H9 (cell line): Measurements from ENCODE around the gene MMD2. TPM values are rescaled to one million over a fixed set of nuclear protein-coding genes. Genes with fewer than 3 reads are reported as not detected.
A peak's percentile ranks its signal among the peaks of the same experiment; 100 is the strongest.

Experiments
- DNase-seq: peaks from one replicate; pipeline ENCODE4 v3.0.0-alpha.2; 2017
- H2AFZ ChIP-seq: one replicate; pipeline ENCODE4 v1.6.1; 2013; ENCODE audit warnings: mild to moderate bottlenecking, low read length, control low read depth, moderate library complexity
- H2AK5ac ChIP-seq: 2 replicates; pipeline ENCODE4 v1.6.1; 2013; ENCODE audit warnings: low read length, control low read depth, mixed read lengths; ENCODE audit not compliant: insufficient read length
- H2BK120ac ChIP-seq: one replicate; pipeline ENCODE4 v1.6.1; 2013; ENCODE audit warnings: low read depth, mild to moderate bottlenecking, low read length, control low read depth, inconsistent platforms; ENCODE audit not compliant: poor library complexity, severe bottlenecking
- H2BK12ac ChIP-seq: 2 replicates; pipeline ENCODE4 v1.6.1; 2013; ENCODE audit warnings: low read length, control low read depth, mixed read lengths, low read depth; ENCODE audit not compliant: insufficient read length
- H2BK15ac ChIP-seq: 2 replicates; pipeline ENCODE4 v1.6.1; 2013; ENCODE audit warnings: low read depth, low read length, control low read depth
- H2BK20ac ChIP-seq: one replicate; pipeline ENCODE4 v1.6.1; 2013; ENCODE audit warnings: low read depth, mild to moderate bottlenecking, low read length, control low read depth, inconsistent platforms; ENCODE audit not compliant: poor library complexity, severe bottlenecking
- H2BK5ac ChIP-seq: 2 replicates; pipeline ENCODE4 v1.6.1; 2013; ENCODE audit warnings: low read length, control low read depth, mixed read lengths; ENCODE audit not compliant: insufficient read length
- H3K14ac ChIP-seq: 2 replicates; pipeline ENCODE4 v1.6.1; 2013; ENCODE audit warnings: low read length, control low read depth; ENCODE audit not compliant: insufficient read depth
- H3K18ac ChIP-seq: 2 replicates; pipeline ENCODE4 v1.6.1; 2013; ENCODE audit warnings: low read depth, mild to moderate bottlenecking, mixed read lengths, low read length, control low read depth; ENCODE audit not compliant: insufficient read length
- H3K23ac ChIP-seq: 2 replicates; pipeline ENCODE4 v1.6.1; 2013; ENCODE audit warnings: low read length, control low read depth, mixed read lengths, low read depth; ENCODE audit not compliant: insufficient read length
- H3K23me2 ChIP-seq: 2 replicates; pipeline ENCODE4 v1.6.1; 2013; ENCODE audit warnings: low read depth, mild to moderate bottlenecking, mixed read lengths, low read length, control low read depth; ENCODE audit not compliant: insufficient read length, poor library complexity, severe bottlenecking
- H3K27ac ChIP-seq: 2 replicates; pipeline ENCODE4 v1.5.1; 2013; ENCODE audit warnings: low read length, control low read depth, mixed read lengths, low read depth; ENCODE audit not compliant: insufficient read length
- H3K27me3 ChIP-seq: 2 replicates; pipeline ENCODE4 v1.6.1; 2013; ENCODE audit warnings: low read length, control low read depth, inconsistent platforms; ENCODE audit not compliant: insufficient read depth
- H3K4ac ChIP-seq: 2 replicates; pipeline ENCODE4 v1.6.1; 2013; ENCODE audit warnings: low read depth, mild to moderate bottlenecking, control low read depth, inconsistent platforms, low read length, moderate library complexity
- H3K4me1 ChIP-seq: 2 replicates; pipeline ENCODE4 v1.6.1; 2013; ENCODE audit warnings: low read length, control low read depth, inconsistent platforms; ENCODE audit not compliant: insufficient read depth
- H3K4me2 ChIP-seq: 2 replicates; pipeline ENCODE4 v1.6.1; 2013; ENCODE audit warnings: low read length, control low read depth, mixed read lengths; ENCODE audit not compliant: insufficient read length, insufficient read depth
- H3K56ac ChIP-seq: 2 replicates; pipeline ENCODE4 v1.6.1; 2013; ENCODE audit warnings: low read depth, mild to moderate bottlenecking, mixed read lengths, low read length, control low read depth; ENCODE audit not compliant: insufficient read length
- H3K79me1 ChIP-seq: 2 replicates; pipeline ENCODE4 v1.6.1; 2013; ENCODE audit warnings: low read depth, mild to moderate bottlenecking, moderate library complexity, low read length, control low read depth, inconsistent platforms; ENCODE audit not compliant: insufficient read depth, poor library complexity, severe bottlenecking
- H3K79me2 ChIP-seq: 2 replicates; pipeline ENCODE4 v1.6.1; 2013; ENCODE audit warnings: low read length, control low read depth, inconsistent platforms; ENCODE audit not compliant: insufficient read depth
- H3K9ac ChIP-seq: 2 replicates; pipeline ENCODE4 v1.6.1; 2013; ENCODE audit warnings: low read length, control low read depth, mixed read lengths; ENCODE audit not compliant: insufficient read length; ENCODE audit errors: extremely low read depth
- H3K9me3 ChIP-seq: one replicate; pipeline ENCODE4 v1.6.1; 2013; ENCODE audit warnings: low read depth, low read length, inconsistent platforms; ENCODE audit not compliant: control insufficient read depth
- H3T11ph ChIP-seq: one replicate; pipeline ENCODE4 v1.6.1; 2013; ENCODE audit warnings: mild to moderate bottlenecking, low read length, control low read depth, inconsistent platforms
- H4K20me1 ChIP-seq: one replicate; pipeline ENCODE4 v1.6.1; 2013; ENCODE audit not compliant: control insufficient read depth, insufficient read length, insufficient read depth
- H4K5ac ChIP-seq: 2 replicates; pipeline ENCODE4 v1.6.1; 2013; ENCODE audit warnings: low read depth, mild to moderate bottlenecking, mixed read lengths, low read length, control low read depth; ENCODE audit not compliant: insufficient read length
- H4K8ac ChIP-seq: replicated peaks from 2 replicates; pipeline ENCODE4 v1.6.1; 2013; ENCODE audit warnings: low read length, control low read depth, mixed read lengths, low read depth; ENCODE audit not compliant: insufficient read length
- H4K91ac ChIP-seq: 2 replicates; pipeline ENCODE4 v1.6.1; 2013; ENCODE audit warnings: low read depth, mild to moderate bottlenecking, moderate library complexity, mixed read lengths, low read length, control low read depth; ENCODE audit not compliant: insufficient read length
- H3K27ac Mint-ChIP-seq, 3 experiments: 2 replicates in 2 of 3; 3 replicates in 1 of 3; pipeline ENCODE4 v1.8.0; 2020 to 2021; ENCODE audit warnings: mixed read lengths in 3 of 3, mild to moderate bottlenecking in 1 of 3, moderate library complexity in 1 of 3
- H3K27me3 Mint-ChIP-seq: 2 replicates; pipeline ENCODE4 v1.8.0; 2021; ENCODE audit warnings: low read depth, mild to moderate bottlenecking, moderate library complexity, mixed read lengths
- H3K36me3 Mint-ChIP-seq, 3 experiments: 2 replicates in 2 of 3; 3 replicates in 1 of 3; pipeline ENCODE4 v1.8.0; 2020 to 2021; ENCODE audit warnings: low read depth in 3 of 3, mixed read lengths in 3 of 3; ENCODE audit not compliant: insufficient read depth in 1 of 3
- H3K4me1 Mint-ChIP-seq, 2 experiments: 2 replicates each; pipeline ENCODE4 v1.8.0; 2020; ENCODE audit warnings: mixed read lengths in 2 of 2
- H3K4me3 Mint-ChIP-seq, 2 experiments: 2 replicates in 1 of 2; 3 replicates in 1 of 2; pipeline ENCODE4 v1.8.0; 2020 to 2021; ENCODE audit warnings: mild to moderate bottlenecking in 2 of 2, mixed read lengths in 2 of 2, moderate library complexity in 1 of 2
- H3K9me3 Mint-ChIP-seq, 2 experiments: 2 replicates in 1 of 2; 3 replicates in 1 of 2; pipeline ENCODE4 v1.8.0; 2020; ENCODE audit warnings: mild to moderate bottlenecking in 2 of 2, mixed read lengths in 2 of 2, moderate library complexity in 1 of 2
- CTCF ChIP-seq: fragments of 200-600 bp; sonication (generic); conservative IDR thresholded peaks from 3 replicates; pipeline ENCODE4 v1.8.0; 2021; ENCODE audit warnings: antibody characterized with exemption, mild to moderate bottlenecking
- WGBS: extraction: QIAGEN DNeasy Blood & Tissue Kit; methylation state at CpG from one replicate; pipeline ENCODE4 v1.1.7; 2013; ENCODE audit warnings: missing lambda C conversion rate, low lambda C conversion rate, mixed read lengths; ENCODE audit not compliant: insufficient read length; ENCODE audit errors: extremely low coverage; 5-methylcytosine and 5-hydroxymethylcytosine counted together
- long read RNA-seq: library from polyadenylated mRNA; unstranded; transcript quantifications from one replicate; pipeline ENCODE4 v2.0.0, GENCODE V29; 2020
- total RNA-seq: library from RNA; stranded (reverse); gene quantifications from 2 replicates; pipeline ENCODE4 v1.2.1, GENCODE V29; 2021

The MMD2 gene
- 0.11 and 0.20 TPM in 2 replicates for total RNA-seq
- long read RNA-seq, result 0 reads

DNA sequence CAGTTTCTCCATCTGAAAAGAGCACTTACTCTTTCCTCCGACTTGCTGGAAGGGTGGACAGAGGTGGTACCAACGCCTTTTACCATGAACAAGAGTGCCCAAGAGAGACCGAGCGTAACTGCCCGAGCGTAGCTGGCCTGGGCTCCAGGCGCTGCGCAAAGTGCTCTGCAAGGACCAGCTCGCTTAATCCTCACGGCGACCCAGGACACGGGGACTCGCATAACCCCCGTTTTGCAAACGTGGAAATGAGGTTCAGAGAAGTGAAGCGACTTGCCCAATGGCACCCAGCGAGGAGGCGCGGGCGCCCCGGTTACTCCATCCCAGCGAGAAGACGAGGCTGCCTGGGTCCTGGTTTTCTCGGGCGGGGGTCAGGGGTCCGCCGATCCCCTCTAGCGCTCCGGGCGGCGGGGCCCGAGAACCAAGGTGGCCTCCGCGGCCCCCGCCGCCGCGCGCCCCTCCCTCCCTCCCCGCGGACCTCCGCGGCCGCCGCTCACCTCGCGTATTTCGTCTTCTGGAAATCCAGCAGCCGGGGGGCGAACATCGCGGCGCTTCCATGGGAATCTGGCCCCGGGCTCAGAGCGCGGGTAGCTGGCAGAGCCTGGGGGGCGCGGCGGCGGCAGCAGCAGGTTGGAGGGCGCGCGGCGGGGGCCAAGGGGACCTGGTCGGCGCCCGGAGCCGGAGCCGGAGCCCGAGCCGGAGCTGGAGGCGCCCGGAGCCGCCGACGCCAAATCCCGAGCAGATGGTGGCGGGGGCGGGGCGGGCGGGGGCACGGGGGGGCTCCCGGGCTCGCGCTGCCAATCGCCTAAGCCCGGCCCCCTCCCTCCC lies at the start of gene MMD2:
Gene MMD2, minus strand, starts transcription at position 711 of the 825 bp plus-strand sequence. Its CDS starts 170 bp downstream, at position 541.
- no peak within 1 kb of the TSS for H3K56ac ChIP-seq
- H3K79me2 ChIP-seq, result no peaks in the 10 kb centered on the region
- H4K91ac ChIP-seq, result no peak within 1 kb of the TSS
- H2BK120ac ChIP-seq, result no peak within 1 kb of the TSS
- no peaks in the 10 kb centered on the region for H3K79me1 ChIP-seq
- H3K14ac ChIP-seq, result no peak within 1 kb of the TSS; the same call in 1 of the 2 replicates
- Mint-ChIP-seq H3K27me3 (peaks cover 66% of the 10 kb centered on the region), H3K27ac (no peak within 1 kb of the TSS), H3K36me3 (no peaks in the 10 kb centered on the region; a peak in 1 of 7 replicates), H3K4me1 (peaks cover 5% of the 10 kb centered on the region in 2 experiments), H3K4me3 (peak within 1 kb of the TSS; percentile 70 to 91), H3K9me3 (peaks cover 3% of the 10 kb centered on the region in 2 experiments; a peak in 2 of 5 replicates)
- H4K8ac ChIP-seq, result no peak within 1 kb of the TSS
- H3K27ac ChIP-seq, result no peak within 1 kb of the TSS
- no peak within 1 kb of the TSS for H3K9ac ChIP-seq
- H2AK5ac ChIP-seq, result no peak within 1 kb of the TSS
- peak; percentile 43 for DNase-seq
- no peaks in the 10 kb centered on the region for H3K9me3 ChIP-seq
- WGBS, result no CpG with 5 or more reads among the region's 87 CpGs
- no peaks in the 10 kb centered on the region for H3K4me1 ChIP-seq
- no peak within 1 kb of the TSS for H2AFZ ChIP-seq
- no peak for TF ChIP-seq CTCF
- no peak within 1 kb of the TSS for H2BK5ac ChIP-seq
- no peak within 1 kb of the TSS for H3K23ac ChIP-seq
- H3K4me2 ChIP-seq, result peak within 1 kb of the TSS; percentile 46
- no peak within 1 kb of the TSS for H2BK15ac ChIP-seq
- H3K27me3 ChIP-seq, result peaks cover 12% of the 10 kb centered on the region; the same call in 1 of the 2 replicates
- H2BK20ac ChIP-seq, result no peak within 1 kb of the TSS
- no peak within 1 kb of the TSS for H2BK12ac ChIP-seq
- H3K4ac ChIP-seq, result no peak within 1 kb of the TSS
- no peak within 1 kb of the TSS for H3K18ac ChIP-seq
- H3K23me2 ChIP-seq, result no peaks in the 10 kb centered on the region
- no peak within 1 kb of the TSS for H3T11ph ChIP-seq
- no peaks in the 10 kb centered on the region for H4K20me1 ChIP-seq
- no peak within 1 kb of the TSS for H4K5ac ChIP-seq
